K562 (cell line): ENCODE results near the gene ADAP1. TPM values are rescaled to one million over a fixed set of nuclear protein-coding genes. Genes with fewer than 3 reads are reported as not detected.

ENCODE experiments used
- ATAC-seq: fragments of 200-7000 bp; cut with Tn5 transposase; 3 replicates; pipeline ENCODE4 v1.9.1; 2020; ENCODE audit warnings: moderate library complexity
- BruUV-seq: library from RNA; stranded (reverse); fragments of 400-500 nt; replicated peaks from 2 replicates; lab custom pipeline; 2021; lab: Mats Ljungman, UMichigan
- CTCF ChIA-PET: fragments of 300-600 bp; formaldehyde crosslinking; extraction: SDS; loops from one replicate; lab custom pipeline; 2021; ENCODE audit warnings: low intra/inter-chr PET ratio; lab: Yijun Ruan, JAX
- POLR2A ChIA-PET: fragments of 300-600, 350-650 bp; sonication (Branson Sonifier 250); formaldehyde crosslinking; extraction: SDS; loops from one replicate; lab custom pipeline; 2021; ENCODE audit warnings: antibody characterized with exemption, inconsistent platforms; lab: Yijun Ruan, JAX
- DNase-seq, 4 experiments: peaks; one replicate each; pipeline versions ENCODE4 v3.0.0 to v3.0.0-alpha.2; 2011 to 2018; ENCODE audit warnings: low spot score in 3 of 4, mixed read lengths in 3 of 4; ENCODE audit errors: extremely low read depth in 1 of 4
- FAIRE-seq: peaks from 2 replicates; lab custom pipeline; 2011; peaks lifted over from hg19 to GRCh38; lab: Jason Lieb, UNC
- H2AFZ ChIP-seq: 2 replicates; pipeline ENCODE4 v1.6.0; 2011; ENCODE audit warnings: low read depth, low read length, control low read depth, inconsistent platforms
- H3K27ac ChIP-seq: fragments of 200-600 bp; 3 replicates; pipeline ENCODE4 v1.8.0; 2011; ENCODE audit warnings: low read depth, mild to moderate bottlenecking, control low read depth, inconsistent platforms, low read length, moderate library complexity, mixed read lengths; ENCODE audit errors: extremely low read depth
- H3K27me3 ChIP-seq, 2 experiments: fragments of 300-600 bp in 1 of 2; 2 replicates in 1 of 2; 3 replicates in 1 of 2; pipeline versions ENCODE4 v1.6.0 to v1.8.0; 2011; ENCODE audit warnings: inconsistent platforms in 2 of 2, low read length in 2 of 2, mild to moderate bottlenecking in 1 of 2, mixed read lengths in 1 of 2, moderate library complexity in 1 of 2; ENCODE audit not compliant: control insufficient read depth in 2 of 2, insufficient read depth in 2 of 2
- H3K36me3 ChIP-seq: fragments of 300-600 bp; 3 replicates; pipeline ENCODE4 v1.8.0; 2011; ENCODE audit warnings: mild to moderate bottlenecking, low read length, inconsistent platforms; ENCODE audit not compliant: control insufficient read depth, insufficient read depth
- H3K4me1 ChIP-seq, 2 experiments: fragments of 200-600 bp in 1 of 2; replicated peaks in 1 of 2; 2 replicates in 1 of 2; 3 replicates in 1 of 2; pipeline versions ENCODE4 v1.5.1 to v1.8.0; 2011; ENCODE audit warnings: inconsistent platforms in 2 of 2, low read length in 2 of 2, mild to moderate bottlenecking in 1 of 2, mixed read lengths in 1 of 2, moderate library complexity in 1 of 2; ENCODE audit not compliant: control insufficient read depth in 2 of 2, insufficient read depth in 2 of 2
- H3K4me2 ChIP-seq: 2 replicates; pipeline ENCODE4 v1.6.1; 2011; ENCODE audit warnings: low read length, control low read depth, inconsistent platforms, mixed read lengths; ENCODE audit not compliant: insufficient read depth
- H3K4me3 ChIP-seq: fragments of 200-600 bp; sonication (generic), shearing (Covaris generic); 2 replicates; pipeline ENCODE4 v1.5.1; 2016; ENCODE audit warnings: control low read depth, inconsistent platforms
- H3K79me2 ChIP-seq: fragments of 200-600 bp; 3 replicates; pipeline ENCODE4 v1.8.0; 2011; ENCODE audit warnings: low read length, inconsistent platforms; ENCODE audit not compliant: control insufficient read depth, insufficient read depth
- H3K9ac ChIP-seq, 2 experiments: 2 replicates each; pipeline versions ENCODE4 v1.6.0 to v1.6.1; 2011; ENCODE audit warnings: low read depth in 2 of 2, low read length in 2 of 2, control low read depth in 1 of 2, inconsistent platforms in 1 of 2, mild to moderate bottlenecking in 1 of 2, mixed read lengths in 1 of 2; ENCODE audit not compliant: insufficient read depth in 1 of 2
- H3K9me1 ChIP-seq: one replicate; pipeline ENCODE4 v1.6.0; 2011; ENCODE audit warnings: inconsistent platforms, mild to moderate bottlenecking, low read length, moderate library complexity; ENCODE audit not compliant: control insufficient read depth, insufficient read depth
- H3K9me3 ChIP-seq: replicated peaks from 2 replicates; pipeline ENCODE4 v1.5.1; 2011; ENCODE audit warnings: low read depth, low read length, inconsistent platforms; ENCODE audit not compliant: control insufficient read depth, insufficient read depth
- H4K20me1 ChIP-seq: replicated peaks from 2 replicates; pipeline ENCODE4 v1.6.1; 2011; ENCODE audit warnings: low read length, inconsistent platforms, mixed read lengths; ENCODE audit not compliant: control insufficient read depth, insufficient read depth
- CAMTA2 ChIP-seq: fragments of 250-450 bp; sonication (Bioruptor Pico); conservative IDR thresholded peaks from 2 replicates; pipeline ENCODE4 v1.5.1; 2022
- NR4A1 ChIP-seq, 2 experiments: fragments of 250-450 bp in 1 of 2; fragments of 450-650 bp in 1 of 2; sonication (Bioruptor Pico) in 1 of 2; IDR thresholded peaks; 2 replicates each; pipeline versions ENCODE4 v1.4.0 to v1.6.1; 2016 to 2020; ENCODE audit warnings: mild to moderate bottlenecking in 2 of 2, missing compliant biosample characterization in 1 of 2, missing genetic modification characterization in 1 of 2, moderate library complexity in 1 of 2
- WGBS: fragments of 100-300 bp; shearing (Covaris generic); methylation state at CpG from one replicate; pipeline ENCODE4 v1.1.6; 2016; ENCODE audit warnings: low coverage, mixed read lengths; ENCODE audit not compliant: insufficient coverage; ENCODE audit errors: missing lambda C conversion rate; 5-methylcytosine and 5-hydroxymethylcytosine counted together
- in situ Hi-C: fragments of 300-500 bp; cut with MboI; formaldehyde crosslinking; loops from 4 replicates; pipeline ENCODE4 v1.15.0; 2018; ENCODE audit warnings: inconsistent platforms, mixed read lengths
- intact Hi-C: fragments of 100-400 bp; cut with micrococcal nuclease; formaldehyde crosslinking; loops from 2 replicates; pipeline ENCODE4 v1.14.2; 2022
- polyA plus RNA-seq, 8 experiments: library from polyadenylated mRNA; depleted of rRNA in 4 of 8; stranded (reverse) in 5 of 8; unstranded in 3 of 8; fragments of >200 nt; fragmentation: Nextera tagmentation in 2 of 8; fragmentation: Illumina TruSeq in 1 of 8; extraction: Ambion mirVana in 2 of 8; extraction: Trizol in 1 of 8; gene quantifications; 2 replicates each; pipeline versions ENCODE4 v1.2.1 to v1.2.3, GENCODE V29; 2011 to 2014; ENCODE audit warnings: inconsistent platforms in 1 of 8, missing spikeins in 1 of 8
- total RNA-seq, 7 experiments: library from RNA; depleted of rRNA in 6 of 7; stranded (reverse); fragments of >200 nt in 6 of 7; fragmentation: Illumina TruSeq in 2 of 7; extraction: Trizol in 2 of 7; gene quantifications; 2 replicates each; pipeline versions ENCODE4 v1.2.1 to v1.2.3, GENCODE V29; 2011 to 2021; ENCODE audit warnings: low replicate concordance in 1 of 7

Gene ADAP1
- total and polyA plus RNA-seq, 9 of the 15 experiments (the other 6 are each of a cell fraction or from before 2014, with no cell fraction given) = 0.27 to 1.4 (median 0.52) TPM; not detected in 3

DNA sequence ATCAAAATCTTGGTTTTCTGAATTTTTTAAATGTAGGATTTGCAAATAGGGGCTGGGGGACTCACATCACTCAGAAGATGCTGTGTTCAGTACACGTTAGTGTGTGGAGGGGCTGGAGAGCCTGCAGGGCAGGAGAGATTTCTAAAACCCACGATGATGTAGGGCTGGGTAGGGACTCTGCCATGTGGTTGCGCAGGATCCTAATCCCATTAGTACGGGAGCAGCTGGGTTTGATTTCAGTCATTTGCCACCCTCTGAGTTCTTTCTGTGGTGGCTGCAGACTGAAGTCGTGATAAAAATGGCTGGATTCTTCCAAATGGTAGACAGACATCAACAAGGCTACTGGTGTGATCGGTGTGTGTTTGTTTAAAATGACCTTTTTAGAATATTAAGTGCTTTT lies 92.3 kb downstream of the ADAP1 start:
- WGBS = 93% methylated on average over 6 of the region's 6 CpGs
- Histone ChIP-seq H3K9me3 (no peaks in the 10 kb centered on the region), H3K36me3 (peaks cover 84% of the 10 kb centered on the region), H3K9me1 (peaks cover 4% of the 10 kb centered on the region), H3K27me3 (no peaks in the 10 kb centered on the region), H3K27ac (no peak overlapping the region), H3K4me3 (no peak overlapping the region), H3K4me2 (no peak overlapping the region), H2AFZ (no peak overlapping the region), H3K4me1 (peaks cover 14 to 24% of the 10 kb centered on the region in 2 experiments; a peak in 4 of 5 replicates), H3K79me2 (no peaks in the 10 kb centered on the region), H4K20me1 (0 out of 2 replicates have a peak, but pooled peaks cover 5% of the 10 kb centered on the region), H3K9ac (no peak overlapping the region)
- BruUV-seq = no TSS peak
- DNase-seq = no peak
- intact Hi-C loops = no loop called here
- CTCF ChIA-PET = no interaction called here
- FAIRE-seq = peak; percentile 11
- in situ Hi-C loops = no loop called here
- TF ChIP-seq NR4A1 (CRISPR knock-in tag; IDR thresholded peaks at IDR 0.05) (no peak), NR4A1 (tag; IDR thresholded peaks at IDR 0.05) (no peak)
- POLR2A ChIA-PET = interaction anchor here (0.6 to 1.2 kb wide), 2 partner anchors 11 to 13 kb away, joined by 3 to 4 read pairs; no protein-coding TSS in a partner anchor
- ATAC-seq = no peak

DNA sequence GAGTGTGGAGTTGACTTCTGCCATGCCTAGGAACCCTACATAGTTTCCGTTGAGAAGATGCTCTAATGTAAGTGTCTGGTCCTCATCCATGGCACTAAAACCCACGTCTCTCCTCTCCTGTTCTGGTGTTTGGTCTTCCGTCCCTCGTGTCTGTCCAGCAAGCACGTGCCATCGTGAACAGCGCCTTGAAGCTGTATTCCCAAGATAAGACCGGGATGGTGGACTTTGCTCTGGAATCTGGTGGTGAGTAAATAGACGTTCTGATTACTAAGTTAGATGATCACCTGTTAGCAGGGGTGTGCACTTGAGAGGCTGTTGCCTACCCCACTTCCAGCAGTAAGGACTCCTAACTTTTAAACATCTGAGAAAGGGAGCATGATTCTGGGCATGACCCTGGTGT lies 93.3 kb downstream of the ADAP1 start:
- H3K4me1 ChIP-seq = peaks cover 14 to 26% of the 10 kb centered on the region in 2 experiments; a peak in 4 of 5 replicates
- ATAC-seq = no peak
- H2AFZ ChIP-seq = no peak overlapping the region
- CTCF ChIA-PET = no interaction called here
- H3K9ac ChIP-seq = no peak overlapping the region
- POLR2A ChIA-PET = interaction anchor here (1.2 kb wide), 1 partner anchor 10 kb away, joined by 4 read pairs; no protein-coding TSS in a partner anchor
- WGBS = 84% methylated on average over 9 of the region's 9 CpGs
- H3K4me3 ChIP-seq = no peak overlapping the region
- no peaks in the 10 kb centered on the region for H3K9me3 ChIP-seq
- peaks cover 88% of the 10 kb centered on the region for H3K36me3 ChIP-seq
- no peak overlapping the region for H3K4me2 ChIP-seq
- no TSS peak for BruUV-seq
- no peaks in the 10 kb centered on the region for H3K79me2 ChIP-seq
- intact Hi-C loops = no loop called here
- no peaks in the 10 kb centered on the region for H3K27me3 ChIP-seq
- H4K20me1 ChIP-seq = 0 out of 2 replicates have a peak, but pooled peaks cover 5% of the 10 kb centered on the region
- TF ChIP-seq CAMTA2 = no peak
- in situ Hi-C loops = no loop called here
- no peak overlapping the region for H3K27ac ChIP-seq
- DNase-seq = no peak
- peaks cover 4% of the 10 kb centered on the region for H3K9me1 ChIP-seq
- FAIRE-seq = no peak
